MV-4-11 (cell line): Measurements from ENCODE around the gene CIB1.

Experiments
- DNase-seq: peaks from one replicate; lab custom pipeline; 2025; lab: John Stamatoyannopoulos, UW

The CIB1 gene

DNA sequence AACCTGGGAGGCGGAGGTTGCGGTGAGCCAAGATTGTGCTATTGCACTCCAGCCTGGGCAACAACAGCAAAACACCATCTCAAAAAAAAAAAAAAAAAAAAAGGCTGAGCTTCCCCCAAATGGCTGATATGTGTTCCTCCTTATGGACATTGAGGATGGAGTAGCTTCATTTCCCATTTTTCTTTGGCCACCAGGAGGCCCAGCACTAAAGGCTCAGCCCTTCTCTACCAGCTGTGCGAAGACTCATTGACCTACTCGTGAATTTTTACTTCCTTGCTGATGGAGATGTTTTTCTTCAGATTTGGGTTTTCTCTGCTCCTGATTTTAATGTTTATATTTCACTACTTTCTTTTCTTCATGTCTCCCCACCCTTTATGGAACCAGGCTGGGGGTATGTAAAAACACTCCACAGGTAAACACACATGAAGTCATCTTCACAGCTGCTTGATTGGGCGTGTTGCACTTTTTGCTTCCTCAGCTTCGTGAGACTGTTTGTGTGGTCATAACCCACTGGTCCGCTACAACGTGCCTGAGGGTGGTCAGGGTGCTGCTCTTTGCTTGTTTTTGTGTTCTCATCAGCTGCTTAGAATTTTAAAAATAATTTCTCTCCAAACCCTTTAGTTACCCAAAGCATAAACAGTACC is 19.1 kb downstream of the CIB1 start:
- DNase-seq = peak; percentile 58

DNA sequence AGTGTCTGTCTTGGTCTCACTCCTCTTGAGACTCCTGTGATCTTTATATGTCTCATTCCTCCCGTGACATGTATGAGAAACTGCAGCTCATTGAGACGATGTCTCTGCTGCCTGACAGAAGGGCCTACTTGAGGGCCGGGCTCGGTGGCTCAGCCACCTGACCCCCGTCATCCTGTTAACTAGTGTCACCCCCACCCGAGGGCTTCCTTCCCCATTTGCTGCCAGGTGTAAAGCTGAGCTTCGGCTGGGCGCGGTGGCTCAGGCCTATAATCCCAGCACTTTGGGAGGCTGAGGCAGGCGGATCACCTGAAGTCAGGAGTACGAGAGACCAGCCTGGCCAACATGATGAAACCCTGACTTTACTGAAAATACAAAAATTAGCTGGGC is 19.9 kb downstream of the CIB1 start:
- no peak for DNase-seq

DNA sequence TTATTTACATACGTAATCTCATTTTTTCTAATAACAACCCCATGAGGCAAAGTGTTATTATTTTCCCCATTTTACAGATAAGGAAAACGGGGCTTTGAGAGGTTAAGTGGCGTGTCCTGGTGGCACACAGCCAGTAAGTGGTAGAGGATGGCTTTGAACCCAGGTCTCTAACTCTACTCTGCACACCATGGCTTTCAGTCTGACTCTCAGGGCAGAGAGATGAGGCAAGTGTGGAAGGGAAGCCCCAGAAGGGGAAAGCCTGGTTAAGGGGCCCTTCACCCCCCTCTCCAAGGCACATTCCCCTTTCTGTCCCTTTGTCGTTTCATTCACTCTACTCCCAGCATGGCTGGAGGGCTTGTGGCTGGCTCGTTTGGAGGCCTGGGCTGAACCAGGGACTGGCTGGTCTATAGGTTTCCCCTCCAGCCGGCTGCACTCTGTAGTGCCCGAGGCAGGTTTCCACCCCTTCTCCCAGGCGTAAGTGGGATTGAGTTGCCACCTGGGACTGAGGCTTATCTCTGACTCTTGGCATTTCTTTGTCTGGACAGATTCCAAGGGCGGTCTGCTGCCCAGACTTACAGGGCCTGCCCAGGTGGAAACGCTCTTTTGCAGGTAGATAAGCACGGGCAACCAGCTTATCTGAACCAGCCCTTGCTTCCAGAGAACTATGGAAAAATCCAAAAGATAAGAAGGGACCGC is 20.5 kb downstream of the CIB1 start:
- no peak for DNase-seq

DNA sequence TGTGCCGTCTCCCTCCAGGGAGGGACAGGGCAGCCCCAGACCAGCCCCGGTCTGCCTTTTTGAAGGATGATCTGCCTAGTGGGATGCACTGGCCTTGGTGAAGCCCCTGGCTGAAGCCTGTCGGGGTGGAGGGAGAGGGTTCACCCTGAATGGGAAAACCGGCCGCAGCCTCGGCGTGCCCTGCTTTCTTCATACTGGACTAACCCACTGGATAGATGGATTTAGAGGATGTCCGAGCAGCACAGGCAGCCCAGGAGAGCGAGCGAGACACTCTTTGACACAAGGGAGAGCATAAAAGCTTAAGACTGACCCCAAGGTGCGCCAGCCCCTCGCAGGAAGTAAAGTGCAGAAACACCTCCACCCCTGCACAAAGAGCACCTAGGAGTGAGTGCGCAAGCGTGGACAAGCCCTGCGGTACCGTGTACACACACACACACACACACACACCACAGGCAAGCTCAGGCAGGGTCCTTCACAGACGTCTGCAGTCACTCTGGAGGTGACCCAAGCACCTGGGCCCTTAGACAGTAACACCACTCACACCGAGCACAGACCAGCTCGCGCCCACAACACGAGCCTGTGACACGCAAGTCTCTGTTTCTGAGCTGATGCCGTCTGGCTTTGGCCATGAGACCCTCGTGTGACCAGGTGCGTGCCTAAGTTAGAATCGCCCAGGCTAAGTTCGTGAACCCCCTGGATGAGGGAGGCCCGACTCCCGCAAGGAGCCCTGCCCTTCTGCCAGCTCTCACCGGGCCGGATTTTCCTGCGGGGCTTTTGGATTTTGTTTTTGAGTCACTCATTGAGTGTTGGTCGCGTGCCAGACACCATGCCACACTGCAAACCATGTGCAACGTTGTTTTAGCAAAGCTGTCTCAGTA is 21.3 kb downstream of the CIB1 start:
- no peak for DNase-seq

DNA sequence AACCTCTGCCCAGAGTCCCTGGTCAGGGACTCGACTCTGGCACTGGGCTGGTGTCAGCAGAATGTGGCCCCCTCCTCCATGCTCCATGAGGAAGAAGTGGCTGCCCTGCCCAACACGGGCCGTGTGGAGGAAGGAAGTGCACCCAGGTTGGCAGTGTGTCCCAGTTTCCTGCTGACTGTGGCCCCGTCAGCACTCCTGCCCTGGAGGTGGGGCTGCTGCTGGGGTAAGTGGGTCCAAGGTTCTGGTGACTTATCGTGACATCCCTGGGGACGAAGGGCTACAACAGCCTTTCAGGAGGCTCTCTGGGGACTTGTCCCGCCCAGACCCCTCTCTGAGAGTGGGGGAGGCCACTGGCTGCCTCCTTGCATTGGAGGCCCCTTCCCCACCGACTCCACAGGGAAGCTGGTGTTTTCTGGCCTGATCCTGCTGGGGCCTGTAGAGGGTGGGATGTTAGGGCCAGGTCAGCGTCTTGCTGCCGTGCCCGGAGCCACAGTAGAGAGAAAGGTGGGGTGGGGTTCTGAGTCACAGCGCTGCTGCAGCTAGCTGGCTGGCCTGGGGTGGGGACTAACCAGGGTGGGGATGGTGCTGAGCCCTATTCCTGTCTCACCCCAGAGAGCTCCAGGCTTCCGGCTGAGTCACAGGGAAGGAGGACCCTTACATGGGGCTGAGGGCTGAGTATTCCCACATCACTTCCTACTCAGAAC is 22.1 kb downstream of the CIB1 start:
- no peak for DNase-seq

DNA sequence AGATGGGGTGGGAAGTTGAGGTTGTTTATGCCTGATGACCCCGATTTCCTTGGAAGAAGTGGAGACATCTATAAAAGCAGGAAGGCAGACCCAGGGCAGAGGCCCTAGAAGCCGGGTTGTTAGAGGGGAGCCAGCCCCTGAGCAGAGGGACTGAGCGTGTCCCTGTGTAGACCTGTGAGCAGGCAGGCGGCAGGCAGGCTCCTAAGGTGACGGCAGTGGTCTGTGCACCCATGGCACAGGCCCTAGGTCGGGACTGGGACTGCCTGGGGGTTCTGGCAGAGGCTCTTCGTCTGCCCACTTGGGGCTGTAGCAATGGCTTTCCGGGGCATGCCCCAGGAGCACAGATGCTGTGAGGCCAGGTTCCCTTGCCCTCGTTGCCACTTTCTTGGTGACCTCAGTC is 22.7 kb downstream of the CIB1 start:
- no peak for DNase-seq

DNA sequence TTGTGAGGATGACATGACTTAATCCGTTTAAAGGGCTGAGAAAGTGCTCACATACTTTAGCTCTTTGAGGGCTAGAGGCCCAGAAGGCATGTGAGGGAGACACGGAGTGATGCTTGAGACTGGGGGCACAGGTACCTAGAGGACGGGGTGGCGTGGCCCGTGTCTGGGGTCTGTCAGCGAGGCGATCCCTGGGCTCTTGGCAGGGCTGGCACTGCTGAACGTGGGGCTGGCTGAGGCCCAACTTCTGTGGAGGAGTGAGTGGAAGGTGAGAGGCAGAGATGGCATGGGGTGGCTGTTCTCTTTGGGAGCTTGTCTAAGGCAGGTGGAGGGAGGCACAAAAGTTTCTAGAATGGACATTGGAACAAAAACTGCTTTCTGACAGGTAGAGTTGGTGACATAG is 23.1 kb downstream of the CIB1 start:
- no peak for DNase-seq

DNA sequence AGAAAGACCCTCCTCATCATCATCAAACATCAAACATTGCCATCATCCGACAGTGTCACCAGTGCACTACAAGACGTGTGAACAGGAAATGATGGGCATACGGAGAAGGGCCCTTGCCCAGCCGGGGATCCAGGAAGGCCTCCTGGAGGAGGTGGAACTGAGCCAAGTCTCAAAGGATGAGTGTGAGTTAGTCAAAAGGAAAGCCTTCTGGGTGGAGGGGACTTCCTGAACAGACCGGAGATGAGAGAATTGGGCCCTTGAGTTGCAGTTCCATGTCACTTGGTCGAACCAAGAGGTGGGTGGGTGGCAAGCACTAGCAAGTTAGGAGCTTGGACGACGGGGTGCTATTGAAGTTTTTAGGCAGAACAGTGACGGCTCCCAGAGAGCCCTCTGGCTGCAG is 24.1 kb downstream of the CIB1 start:
- DNase-seq = no peak

DNA sequence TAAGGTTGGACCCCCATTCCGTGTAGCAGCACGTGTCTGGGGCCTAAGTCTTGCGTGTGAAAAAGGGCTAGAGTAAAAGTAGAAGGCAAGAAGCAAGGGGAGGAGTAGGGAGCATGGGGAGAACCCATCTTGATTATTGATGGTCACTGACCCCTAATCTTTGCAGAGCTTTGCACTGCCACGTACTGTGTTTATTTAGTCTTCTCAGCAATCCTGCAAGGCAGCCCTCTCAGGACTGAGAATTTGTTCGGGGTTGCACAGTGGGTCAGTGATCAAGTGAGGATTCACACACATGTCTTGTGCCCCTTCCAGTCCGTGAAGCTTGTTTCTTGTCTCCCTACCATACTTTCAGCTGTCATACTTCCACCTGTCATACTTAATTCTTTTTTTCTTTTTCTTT is 25.4 kb downstream of the CIB1 start:
- DNase-seq = no peak

DNA sequence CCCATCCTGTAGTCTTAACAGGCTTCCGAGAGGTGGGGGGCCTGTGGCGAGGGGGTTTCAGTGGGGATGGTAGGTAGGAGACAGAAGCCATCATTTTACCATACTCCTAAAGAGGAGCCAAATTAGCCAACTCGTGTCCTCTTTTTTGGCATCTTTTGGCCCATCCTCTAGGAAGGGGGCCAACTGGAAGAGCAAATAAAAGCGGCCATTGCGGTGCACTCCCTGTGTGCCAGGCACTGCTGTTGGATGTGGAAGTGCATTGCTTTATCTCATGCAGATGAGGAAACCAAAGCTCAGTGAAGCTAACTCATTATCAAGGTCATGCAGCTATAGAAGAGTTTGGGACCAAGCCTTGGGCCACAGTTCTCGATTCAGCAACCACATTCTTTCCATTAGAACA is 26.5 kb downstream of the CIB1 start:
- no peak for DNase-seq

DNA sequence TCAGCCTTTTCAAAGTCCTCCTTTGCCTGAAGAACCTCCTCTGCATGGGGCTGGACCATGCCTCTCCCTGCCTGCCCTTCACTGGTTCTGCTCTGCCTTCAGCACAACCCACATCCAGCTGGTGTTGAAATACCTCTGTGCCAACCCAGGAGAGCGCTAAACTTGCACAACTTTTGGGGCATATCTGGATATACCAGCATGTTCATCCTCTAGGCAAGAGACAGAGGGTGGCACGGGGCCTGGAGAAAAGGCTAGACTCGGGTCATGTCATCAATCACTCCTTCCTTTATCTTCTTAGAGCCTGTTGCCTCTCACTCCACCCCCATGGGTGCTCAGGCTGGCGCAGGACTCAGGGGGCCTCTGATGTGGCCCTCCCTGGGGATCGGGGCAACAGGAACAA is 27.9 kb downstream of the CIB1 start:
- DNase-seq = peak; percentile 70

DNA sequence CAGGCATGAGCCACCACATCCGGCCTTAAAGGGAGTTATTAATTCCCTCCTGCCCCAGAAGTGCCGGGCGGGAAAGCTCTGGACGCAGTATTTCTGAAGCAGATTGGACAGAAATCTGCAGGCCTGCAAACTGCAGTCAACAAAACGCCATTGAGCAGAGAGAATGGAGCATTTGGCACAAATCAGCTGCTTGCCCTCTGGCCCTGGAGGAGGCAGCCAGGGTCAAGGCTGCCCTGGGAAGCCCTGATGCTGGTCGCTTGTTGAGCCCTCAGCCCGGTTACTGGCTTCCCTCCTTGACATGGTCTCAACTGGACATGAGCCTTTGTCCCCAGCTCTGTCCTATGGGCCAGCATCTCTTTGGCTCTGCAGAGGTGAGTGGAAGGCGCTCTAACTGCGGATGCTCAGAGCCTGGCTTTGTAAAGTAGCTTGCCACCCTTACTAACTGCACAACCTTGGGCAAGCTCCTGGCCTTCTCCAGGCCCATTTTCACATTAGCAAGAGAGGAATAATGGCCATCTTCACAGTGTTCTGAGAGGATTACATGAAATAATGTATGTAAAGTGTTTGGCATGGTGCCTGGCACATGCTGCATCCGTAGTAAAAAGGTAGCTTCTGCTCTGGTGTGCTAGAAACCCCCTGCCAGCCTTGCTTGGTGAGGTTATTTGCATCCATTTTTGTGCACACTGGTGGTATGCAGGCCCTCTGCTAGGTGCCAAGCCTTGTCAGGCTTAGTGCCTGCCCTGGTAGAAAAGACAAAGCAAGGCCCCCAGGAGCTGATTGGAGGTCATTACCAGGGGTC is 28.5 kb downstream of the CIB1 start:
- DNase-seq = no peak

DNA sequence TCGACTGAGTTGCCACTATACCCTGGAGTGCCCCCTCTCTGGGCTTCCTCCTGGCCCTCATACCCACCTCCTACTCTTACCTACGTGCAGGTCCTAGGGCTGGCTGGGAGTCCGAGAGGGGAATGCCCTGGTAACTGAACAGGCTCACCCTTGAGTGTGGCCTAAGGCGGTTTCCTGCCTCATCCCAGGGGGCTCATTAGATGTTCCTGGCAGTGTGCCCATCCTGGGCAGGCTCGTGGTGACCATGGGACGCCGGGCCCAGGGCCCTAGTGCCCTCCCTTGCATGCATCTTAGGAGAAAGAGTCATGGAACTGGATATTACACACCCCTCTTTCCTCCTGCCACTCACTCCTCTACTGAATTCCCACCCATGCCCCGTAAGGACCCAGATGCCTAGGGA is 29.8 kb downstream of the CIB1 start:
- no peak for DNase-seq

DNA sequence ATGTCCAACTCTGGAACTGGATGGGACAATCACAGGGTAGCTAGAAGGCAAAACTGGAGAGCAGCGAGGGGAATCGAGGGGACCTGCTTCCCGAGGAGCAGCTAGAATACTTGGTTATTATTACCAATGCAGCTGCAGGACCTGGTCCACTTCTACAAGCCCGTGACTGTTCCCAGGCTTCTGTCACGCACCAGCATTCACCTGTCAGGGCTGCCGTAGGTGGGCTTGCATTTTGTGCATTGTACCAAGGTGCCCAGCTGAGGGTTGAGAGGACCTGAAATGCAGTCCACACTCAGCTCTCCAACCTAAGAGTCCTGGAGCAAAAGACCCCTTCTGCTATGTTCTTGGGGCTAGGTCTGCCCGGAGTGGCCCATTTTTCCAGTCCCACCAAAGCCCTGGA is 30.3 kb downstream of the CIB1 start:
- no peak for DNase-seq

DNA sequence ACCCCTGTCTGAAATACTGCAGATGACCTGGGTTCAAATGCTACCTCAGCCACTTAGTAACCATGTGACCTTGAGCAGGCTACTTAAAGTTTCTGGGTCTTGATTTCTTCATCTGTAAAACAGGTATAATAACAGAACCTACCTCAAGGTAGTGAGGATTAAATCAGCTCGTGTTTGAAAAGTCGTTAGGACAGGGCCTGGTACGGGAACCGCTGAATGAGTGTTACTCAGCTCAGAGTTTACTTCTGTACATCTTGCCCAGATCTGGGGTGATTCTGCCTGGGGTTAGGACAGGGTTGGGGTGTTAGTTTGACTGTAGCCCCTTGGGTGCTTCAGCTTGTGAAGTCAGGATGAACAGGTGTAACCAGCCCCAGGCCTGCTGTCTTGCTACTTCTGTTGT is 30.8 kb downstream of the CIB1 start:
- no peak for DNase-seq

DNA sequence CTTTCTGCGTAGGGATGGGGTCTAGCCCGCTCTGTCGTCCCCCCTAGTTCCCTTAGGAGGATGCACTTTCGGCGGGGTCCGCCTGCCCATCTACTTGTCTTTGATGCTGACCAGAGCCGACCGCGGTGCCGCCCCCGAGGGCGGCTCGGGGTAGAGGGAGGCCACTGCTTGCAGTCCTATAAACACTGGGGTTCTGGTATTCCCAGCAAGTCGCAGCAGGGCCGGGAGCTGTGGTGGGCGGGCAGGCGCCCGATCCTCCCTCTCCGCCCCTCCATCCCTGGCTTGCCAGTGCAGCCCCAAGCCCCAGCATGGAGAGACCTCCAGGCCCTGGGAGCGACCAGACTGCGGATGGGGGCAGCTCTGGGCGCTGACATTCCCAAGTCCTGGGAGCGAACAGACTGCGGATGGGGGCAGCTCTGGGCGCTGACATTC is 31.8 kb downstream of the CIB1 start:
- DNase-seq = no peak

DNA sequence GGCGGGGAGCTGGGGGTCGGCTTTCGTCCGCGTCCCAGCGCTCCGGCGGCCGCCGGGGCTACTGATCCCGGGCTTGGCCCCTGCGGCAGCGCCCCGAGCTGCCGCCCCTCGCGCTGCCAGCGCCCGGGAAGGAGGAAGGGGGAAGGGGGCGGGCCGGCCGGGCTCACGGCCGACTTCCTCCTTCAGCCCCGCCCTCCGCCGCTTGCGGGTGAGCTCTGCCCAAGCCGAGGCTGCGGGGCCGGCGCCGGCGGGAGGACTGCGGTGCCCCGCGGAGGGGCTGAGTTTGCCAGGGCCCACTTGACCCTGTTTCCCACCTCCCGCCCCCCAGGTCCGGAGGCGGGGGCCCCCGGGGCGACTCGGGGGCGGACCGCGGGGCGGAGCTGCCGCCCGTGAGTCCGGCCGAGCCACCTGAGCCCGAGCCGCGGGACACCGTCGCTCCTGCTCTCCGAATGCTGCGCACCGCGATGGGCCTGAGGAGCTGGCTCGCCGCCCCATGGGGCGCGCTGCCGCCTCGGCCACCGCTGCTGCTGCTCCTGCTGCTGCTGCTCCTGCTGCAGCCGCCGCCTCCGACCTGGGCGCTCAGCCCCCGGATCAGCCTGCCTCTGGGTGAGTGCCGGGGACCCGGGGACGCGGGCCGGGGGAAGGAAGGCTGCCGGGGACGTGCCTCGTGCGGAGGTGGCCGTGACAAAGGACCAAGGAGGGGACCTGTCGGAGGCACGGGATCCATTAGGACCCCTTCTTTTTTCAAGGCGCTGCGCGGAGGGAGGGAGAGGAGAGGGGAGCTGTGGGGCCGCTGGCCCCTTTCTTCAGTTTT is 32.4 kb downstream of the CIB1 start, which contains the start of gene SEMA4B:
Gene SEMA4B (plus strand): TSS at position 201 of the 814 bp plus-strand sequence. CDS start 249 bp downstream, at position 450.
- peak; percentile 56 for DNase-seq

DNA sequence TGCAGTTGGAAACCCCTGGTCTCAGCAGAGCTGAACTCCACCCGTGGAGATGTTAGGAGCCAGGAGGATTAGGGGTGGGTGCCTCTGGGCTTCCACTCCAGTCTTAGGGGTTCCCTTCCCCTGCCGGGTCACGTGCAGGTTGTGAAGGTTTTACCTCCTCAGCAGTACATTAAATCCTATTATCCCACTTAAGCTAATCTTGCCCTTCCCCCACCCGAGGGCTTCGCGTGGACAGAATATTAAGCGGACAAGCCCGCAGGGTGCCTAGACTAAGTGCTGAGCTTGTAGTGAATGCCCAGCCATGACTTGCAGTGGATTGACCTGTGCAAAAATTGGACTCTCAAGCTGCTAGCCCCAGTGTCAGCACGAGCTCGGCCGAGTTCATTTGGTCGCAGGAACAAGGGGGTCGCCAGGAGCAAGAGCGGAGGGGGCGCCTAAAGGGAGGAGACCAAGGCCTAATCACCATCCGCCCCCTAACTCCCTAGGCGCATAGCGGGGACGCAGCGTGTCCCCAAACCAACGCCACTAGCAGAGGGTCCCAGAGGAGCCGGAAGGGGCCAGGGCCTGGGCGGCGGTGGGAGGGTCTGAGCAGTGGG is 33.1 kb downstream of the CIB1 start:
- no peak for DNase-seq

DNA sequence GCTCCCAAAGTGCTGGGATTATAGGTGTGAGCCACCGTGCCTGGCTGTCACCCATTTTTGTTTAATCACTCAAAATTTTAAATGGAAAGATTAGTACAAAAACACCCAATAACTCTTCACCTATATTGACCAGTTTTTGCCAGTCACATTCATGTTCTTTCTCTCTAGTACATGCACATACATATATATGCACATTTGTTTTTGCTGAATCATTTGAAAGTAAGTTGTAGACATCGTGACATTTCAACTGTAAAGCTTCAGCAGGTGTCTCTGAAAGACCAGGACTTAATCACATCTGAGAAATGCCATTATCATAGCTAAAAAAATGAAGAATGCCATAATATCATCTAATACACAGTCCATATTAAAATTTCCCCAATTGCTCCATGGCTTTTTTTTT is 39.1 kb downstream of the CIB1 start:
- DNase-seq = no peak
